ENCODE measurements around the gene ANKRD30A. TPM values are rescaled to one million over a fixed set of nuclear protein-coding genes. Genes with fewer than 3 reads are reported as not detected.

The ANKRD30A gene
- total and polyA plus RNA-seq, 4 donors: not detected

DNA sequence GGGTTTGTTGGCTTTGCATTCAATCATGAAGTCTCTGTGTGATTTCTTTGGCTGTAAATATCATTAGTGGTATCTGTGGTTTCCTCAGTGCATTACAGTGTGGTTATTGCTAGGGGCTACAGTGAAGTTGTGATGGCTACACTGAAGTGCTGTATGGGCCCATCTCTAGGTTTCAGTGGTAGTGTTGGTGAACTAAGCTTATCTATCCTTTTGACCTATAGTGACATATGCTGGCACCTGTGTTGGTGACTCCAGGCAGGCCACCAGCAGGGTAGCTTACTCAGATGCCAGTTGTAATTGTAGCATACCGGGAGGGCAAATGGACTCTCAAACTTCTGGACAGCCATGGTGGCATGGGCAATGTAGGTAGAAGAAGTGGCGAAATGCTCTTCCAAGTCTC is 219.0 kb downstream of the ANKRD30A start:
- H3K27ac ChIP-seq (ENCODE audit: low read depth in 1 of 2, low read length in 2 of 2): no peak overlapping the region
- no peaks in the 10 kb centered on the region for H3K36me3 ChIP-seq (ENCODE audit: control insufficient read depth in 4 of 4, insufficient read depth in 3 of 4, low read depth in 1 of 4, low read length in 3 of 4)
- no peak for TF ChIP-seq HNF4A (conservative IDR thresholded peaks at IDR 0.05)
- no peak for TF ChIP-seq GABPA (IDR thresholded peaks at IDR 0.05 in 1 of 2, conservative IDR thresholded peaks at IDR 0.05 in 1 of 2)
- TF ChIP-seq, protein P1, sequence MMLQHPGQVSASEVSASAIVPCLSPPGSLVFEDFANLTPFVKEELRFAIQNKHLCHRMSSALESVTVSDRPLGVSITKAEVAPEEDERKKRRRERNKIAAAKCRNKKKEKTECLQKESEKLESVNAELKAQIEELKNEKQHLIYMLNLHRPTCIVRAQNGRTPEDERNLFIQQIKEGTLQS (IDR thresholded peaks at IDR 0.05): no peak
- TF ChIP-seq, protein P2, sequence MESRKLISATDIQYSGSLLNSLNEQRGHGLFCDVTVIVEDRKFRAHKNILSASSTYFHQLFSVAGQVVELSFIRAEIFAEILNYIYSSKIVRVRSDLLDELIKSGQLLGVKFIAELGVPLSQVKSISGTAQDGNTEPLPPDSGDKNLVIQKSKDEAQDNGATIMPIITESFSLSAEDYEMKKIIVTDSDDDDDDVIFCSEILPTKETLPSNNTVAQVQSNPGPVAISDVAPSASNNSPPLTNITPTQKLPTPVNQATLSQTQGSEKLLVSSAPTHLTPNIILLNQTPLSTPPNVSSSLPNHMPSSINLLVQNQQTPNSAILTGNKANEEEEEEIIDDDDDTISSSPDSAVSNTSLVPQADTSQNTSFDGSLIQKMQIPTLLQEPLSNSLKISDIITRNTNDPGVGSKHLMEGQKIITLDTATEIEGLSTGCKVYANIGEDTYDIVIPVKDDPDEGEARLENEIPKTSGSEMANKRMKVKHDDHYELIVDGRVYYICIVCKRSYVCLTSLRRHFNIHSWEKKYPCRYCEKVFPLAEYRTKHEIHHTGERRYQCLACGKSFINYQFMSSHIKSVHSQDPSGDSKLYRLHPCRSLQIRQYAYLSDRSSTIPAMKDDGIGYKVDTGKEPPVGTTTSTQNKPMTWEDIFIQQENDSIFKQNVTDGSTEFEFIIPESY (IDR thresholded peaks at IDR 0.05): no peak
- TF ChIP-seq, protein P3, sequence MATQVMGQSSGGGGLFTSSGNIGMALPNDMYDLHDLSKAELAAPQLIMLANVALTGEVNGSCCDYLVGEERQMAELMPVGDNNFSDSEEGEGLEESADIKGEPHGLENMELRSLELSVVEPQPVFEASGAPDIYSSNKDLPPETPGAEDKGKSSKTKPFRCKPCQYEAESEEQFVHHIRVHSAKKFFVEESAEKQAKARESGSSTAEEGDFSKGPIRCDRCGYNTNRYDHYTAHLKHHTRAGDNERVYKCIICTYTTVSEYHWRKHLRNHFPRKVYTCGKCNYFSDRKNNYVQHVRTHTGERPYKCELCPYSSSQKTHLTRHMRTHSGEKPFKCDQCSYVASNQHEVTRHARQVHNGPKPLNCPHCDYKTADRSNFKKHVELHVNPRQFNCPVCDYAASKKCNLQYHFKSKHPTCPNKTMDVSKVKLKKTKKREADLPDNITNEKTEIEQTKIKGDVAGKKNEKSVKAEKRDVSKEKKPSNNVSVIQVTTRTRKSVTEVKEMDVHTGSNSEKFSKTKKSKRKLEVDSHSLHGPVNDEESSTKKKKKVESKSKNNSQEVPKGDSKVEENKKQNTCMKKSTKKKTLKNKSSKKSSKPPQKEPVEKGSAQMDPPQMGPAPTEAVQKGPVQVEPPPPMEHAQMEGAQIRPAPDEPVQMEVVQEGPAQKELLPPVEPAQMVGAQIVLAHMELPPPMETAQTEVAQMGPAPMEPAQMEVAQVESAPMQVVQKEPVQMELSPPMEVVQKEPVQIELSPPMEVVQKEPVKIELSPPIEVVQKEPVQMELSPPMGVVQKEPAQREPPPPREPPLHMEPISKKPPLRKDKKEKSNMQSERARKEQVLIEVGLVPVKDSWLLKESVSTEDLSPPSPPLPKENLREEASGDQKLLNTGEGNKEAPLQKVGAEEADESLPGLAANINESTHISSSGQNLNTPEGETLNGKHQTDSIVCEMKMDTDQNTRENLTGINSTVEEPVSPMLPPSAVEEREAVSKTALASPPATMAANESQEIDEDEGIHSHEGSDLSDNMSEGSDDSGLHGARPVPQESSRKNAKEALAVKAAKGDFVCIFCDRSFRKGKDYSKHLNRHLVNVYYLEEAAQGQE (IDR thresholded peaks at IDR 0.05): no peak
- no peak for TF ChIP-seq NR2F2 (IDR thresholded peaks at IDR 0.05)
- no peak for TF ChIP-seq JUND (IDR thresholded peaks at IDR 0.05)
- TF ChIP-seq, protein P4, sequence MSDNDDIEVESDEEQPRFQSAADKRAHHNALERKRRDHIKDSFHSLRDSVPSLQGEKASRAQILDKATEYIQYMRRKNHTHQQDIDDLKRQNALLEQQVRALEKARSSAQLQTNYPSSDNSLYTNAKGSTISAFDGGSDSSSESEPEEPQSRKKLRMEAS (IDR thresholded peaks at IDR 0.05): no peak
- TF ChIP-seq, protein P5, sequence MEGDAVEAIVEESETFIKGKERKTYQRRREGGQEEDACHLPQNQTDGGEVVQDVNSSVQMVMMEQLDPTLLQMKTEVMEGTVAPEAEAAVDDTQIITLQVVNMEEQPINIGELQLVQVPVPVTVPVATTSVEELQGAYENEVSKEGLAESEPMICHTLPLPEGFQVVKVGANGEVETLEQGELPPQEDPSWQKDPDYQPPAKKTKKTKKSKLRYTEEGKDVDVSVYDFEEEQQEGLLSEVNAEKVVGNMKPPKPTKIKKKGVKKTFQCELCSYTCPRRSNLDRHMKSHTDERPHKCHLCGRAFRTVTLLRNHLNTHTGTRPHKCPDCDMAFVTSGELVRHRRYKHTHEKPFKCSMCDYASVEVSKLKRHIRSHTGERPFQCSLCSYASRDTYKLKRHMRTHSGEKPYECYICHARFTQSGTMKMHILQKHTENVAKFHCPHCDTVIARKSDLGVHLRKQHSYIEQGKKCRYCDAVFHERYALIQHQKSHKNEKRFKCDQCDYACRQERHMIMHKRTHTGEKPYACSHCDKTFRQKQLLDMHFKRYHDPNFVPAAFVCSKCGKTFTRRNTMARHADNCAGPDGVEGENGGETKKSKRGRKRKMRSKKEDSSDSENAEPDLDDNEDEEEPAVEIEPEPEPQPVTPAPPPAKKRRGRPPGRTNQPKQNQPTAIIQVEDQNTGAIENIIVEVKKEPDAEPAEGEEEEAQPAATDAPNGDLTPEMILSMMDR (IDR thresholded peaks at IDR 0.05; ENCODE audit: low read depth, low read length, missing input control): no peak
- TF ChIP-seq SP1 (IDR thresholded peaks at IDR 0.05): no peak
- no peak for TF ChIP-seq YY1 (IDR thresholded peaks at IDR 0.05)
- TF ChIP-seq FOXA2 (IDR thresholded peaks at IDR 0.05): no peak
- H3K9me3 ChIP-seq (ENCODE audit: control insufficient read depth in 4 of 4, low read length in 3 of 4): no peaks in the 10 kb centered on the region
- no peak overlapping the region for H3K4me3 ChIP-seq (ENCODE audit: low read depth in 1 of 3, low read length in 3 of 3)
- H3K9ac ChIP-seq (ENCODE audit: low read depth in 1 of 2, low read length in 2 of 2): no peak overlapping the region
- H3K4me1 ChIP-seq (ENCODE audit: control insufficient read depth in 4 of 4, insufficient read depth in 4 of 4, low read length in 3 of 4): no peaks in the 10 kb centered on the region
- no peak for DNase-seq (ENCODE audit: low spot score)
- 71% methylated on average over 2 of the region's 2 CpGs for WGBS
- no peaks in the 10 kb centered on the region for H3K27me3 ChIP-seq (ENCODE audit: control insufficient read depth in 4 of 4, insufficient read depth in 4 of 4, low read length in 3 of 4)

DNA sequence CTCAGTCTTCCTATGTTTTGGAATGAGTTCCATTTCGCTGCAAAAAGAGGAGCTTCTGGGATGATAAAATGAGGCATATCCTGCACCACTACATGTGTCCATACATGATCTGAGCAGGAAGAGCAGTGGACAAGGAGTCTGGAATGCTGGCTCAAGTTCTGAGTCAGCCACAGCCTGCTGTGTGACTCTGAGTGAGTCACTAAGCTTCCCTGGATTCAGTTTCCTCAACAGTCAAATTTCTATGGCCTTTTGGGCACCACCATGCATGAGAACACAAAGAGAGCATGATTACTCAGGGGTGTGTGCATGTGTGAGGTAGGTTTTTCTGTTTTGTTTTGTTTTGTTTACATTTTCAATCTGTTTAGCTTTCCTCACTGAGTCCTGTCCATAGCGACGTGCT is 254.6 kb downstream of the ANKRD30A start:
- H3K27ac ChIP-seq (ENCODE audit: low read depth in 1 of 2, low read length in 2 of 2): no peak overlapping the region
- H3K9me3 ChIP-seq (ENCODE audit: control insufficient read depth in 4 of 4, low read length in 3 of 4): no peaks in the 10 kb centered on the region
- H3K4me3 ChIP-seq (ENCODE audit: low read depth in 1 of 3, low read length in 3 of 3): no peak overlapping the region
- no peak overlapping the region for H3K9ac ChIP-seq (ENCODE audit: low read depth in 1 of 2, low read length in 2 of 2)
- H3K36me3 ChIP-seq (ENCODE audit: control insufficient read depth in 4 of 4, insufficient read depth in 3 of 4, low read depth in 1 of 4, low read length in 3 of 4): no peaks in the 10 kb centered on the region
- DNase-seq (ENCODE audit: low spot score): no peak
- H3K27me3 ChIP-seq (ENCODE audit: control insufficient read depth in 4 of 4, insufficient read depth in 4 of 4, low read length in 3 of 4): no peaks in the 10 kb centered on the region
- no peaks in the 10 kb centered on the region for H3K4me1 ChIP-seq (ENCODE audit: control insufficient read depth in 4 of 4, insufficient read depth in 4 of 4, low read length in 3 of 4)
- 68% methylated on average over 3 of the region's 3 CpGs for WGBS
- no peak for TF ChIP-seq SP1 (IDR thresholded peaks at IDR 0.05)
- TF ChIP-seq, protein P5 (IDR thresholded peaks at IDR 0.05; ENCODE audit: low read depth, low read length, missing input control): no peak
- TF ChIP-seq, protein P4 (IDR thresholded peaks at IDR 0.05): no peak
- TF ChIP-seq FOXA1 (IDR thresholded peaks at IDR 0.05): no peak
- no peak for TF ChIP-seq TAF1 (conservative IDR thresholded peaks at IDR 0.05)
- no peak for TF ChIP-seq HNF4G (IDR thresholded peaks at IDR 0.05)
- TF ChIP-seq NR2F2 (IDR thresholded peaks at IDR 0.05): no peak
- no peak for TF ChIP-seq FOXA2 (IDR thresholded peaks at IDR 0.05)
- no peak for TF ChIP-seq YY1 (IDR thresholded peaks at IDR 0.05)
- TF ChIP-seq, protein P1 (IDR thresholded peaks at IDR 0.05): no peak
- TF ChIP-seq RAD21 (IDR thresholded peaks at IDR 0.05): no peak
- TF ChIP-seq EGR1 (IDR thresholded peaks at IDR 0.05; ENCODE audit: low read depth in 2 of 2): no peak
- no peak for TF ChIP-seq JUND (IDR thresholded peaks at IDR 0.05)
- TF ChIP-seq HNF4A (conservative IDR thresholded peaks at IDR 0.05): no peak
- TF ChIP-seq, protein P3 (IDR thresholded peaks at IDR 0.05): no peak

All from liver (tissue), 9 donors.